WTC11 (cell line): ENCODE measurements around the gene CLOCK. TPM values are rescaled to one million over a fixed set of nuclear protein-coding genes. Genes with fewer than 3 reads are reported as not detected.

Source experiments
- ATAC-seq: fragments of 200-7000 bp; cut with Tn5 transposase; 2 replicates; pipeline ENCODE4 v1.10.0; 2021; ENCODE audit warnings: mild to moderate bottlenecking, moderate library complexity
- CTCF ChIA-PET: fragments of 300-600 bp; sonication (Branson Sonifier 250); formaldehyde crosslinking; loops from one replicate; lab custom pipeline; 2021; ENCODE audit warnings: antibody characterized with exemption; lab: Charles Lee
- POLR2A ChIA-PET: fragments of 350-600 bp; sonication (Branson Sonifier 250); formaldehyde crosslinking; loops from one replicate; lab custom pipeline; 2021; ENCODE audit warnings: antibody characterized with exemption; lab: Charles Lee
- DNase-seq: peaks from one replicate; pipeline ENCODE4 v3.0.0; 2021; ENCODE audit warnings: low spot score
- H3K27ac Mint-ChIP-seq: 2 replicates; pipeline ENCODE4 v1.8.0; 2021; ENCODE audit warnings: mixed read lengths
- H3K27me3 Mint-ChIP-seq: 2 replicates; pipeline ENCODE4 v1.8.0; 2021; ENCODE audit warnings: low read depth, mild to moderate bottlenecking, moderate library complexity, mixed read lengths
- H3K36me3 Mint-ChIP-seq: 2 replicates; pipeline ENCODE4 v1.8.0; 2021; ENCODE audit warnings: mixed read lengths
- H3K4me1 Mint-ChIP-seq: 2 replicates; pipeline ENCODE4 v1.8.0; 2022; ENCODE audit warnings: mixed read lengths
- H3K4me3 Mint-ChIP-seq: 2 replicates; pipeline ENCODE4 v1.8.0; 2021; ENCODE audit warnings: mild to moderate bottlenecking, moderate library complexity, mixed read lengths
- H3K9me3 Mint-ChIP-seq: 2 replicates; pipeline ENCODE4 v1.8.0; 2021; ENCODE audit warnings: mixed read lengths
- E2F5 ChIP-seq: sonication (generic); formaldehyde crosslinking; IDR thresholded peaks from 2 replicates; pipeline ENCODE4 v1.8.1; 2022; ENCODE audit warnings: mild to moderate bottlenecking, moderate library complexity, missing genetic modification reagents
- EMX1 ChIP-seq: fragments of 250-450 bp; sonication (Bioruptor Pico); IDR thresholded peaks from 2 replicates; pipeline ENCODE4 v1.8.0; 2021; ENCODE audit warnings: mild to moderate bottlenecking
- ETV6 ChIP-seq: sonication (generic); formaldehyde crosslinking; IDR thresholded peaks from 2 replicates; pipeline ENCODE4 v1.8.1; 2022; ENCODE audit warnings: mild to moderate bottlenecking, missing genetic modification reagents
- FOXK1 ChIP-seq: sonication (generic); formaldehyde crosslinking; IDR thresholded peaks from 2 replicates; pipeline ENCODE4 v1.8.0; 2022; ENCODE audit warnings: mild to moderate bottlenecking, moderate library complexity, missing genetic modification reagents
- FOXP4 ChIP-seq: sonication (generic); formaldehyde crosslinking; IDR thresholded peaks from 2 replicates; pipeline ENCODE4 v1.8.0; 2022; ENCODE audit warnings: mild to moderate bottlenecking, missing genetic modification reagents
- GRHL2 ChIP-seq: fragments of 250-450 bp; sonication (Bioruptor Pico); IDR thresholded peaks from 2 replicates; pipeline ENCODE4 v1.8.0; 2022; ENCODE audit warnings: mild to moderate bottlenecking, moderate library complexity; ENCODE audit not compliant: insufficient replicate concordance, severe bottlenecking
- GTF2I ChIP-seq: fragments of 250-450 bp; sonication (Bioruptor Pico); conservative IDR thresholded peaks from 2 replicates; pipeline ENCODE4 v1.4.0; 2021; ENCODE audit warnings: mild to moderate bottlenecking
- HMGXB4 ChIP-seq: sonication (generic); formaldehyde crosslinking; IDR thresholded peaks from 2 replicates; pipeline ENCODE4 v1.8.1; 2023; ENCODE audit warnings: mild to moderate bottlenecking, moderate library complexity, missing genetic modification reagents
- MAX ChIP-seq: sonication (generic); formaldehyde crosslinking; IDR thresholded peaks from 2 replicates; pipeline ENCODE4 v1.8.0; 2022; ENCODE audit warnings: mild to moderate bottlenecking, missing genetic modification reagents
- MYBL2 ChIP-seq: sonication (generic); formaldehyde crosslinking; IDR thresholded peaks from 2 replicates; pipeline ENCODE4 v1.8.1; 2023; ENCODE audit warnings: mild to moderate bottlenecking, moderate library complexity, missing genetic modification reagents
- NFE2L1 ChIP-seq: sonication (generic); formaldehyde crosslinking; IDR thresholded peaks from 2 replicates; pipeline ENCODE4 v1.8.1; 2023; ENCODE audit warnings: missing genetic modification reagents
- NFYB ChIP-seq: sonication (generic); formaldehyde crosslinking; conservative IDR thresholded peaks from 2 replicates; pipeline ENCODE4 v1.8.0; 2022; ENCODE audit warnings: low read depth, missing genetic modification reagents
- SMAD4 ChIP-seq: sonication (generic); formaldehyde crosslinking; IDR thresholded peaks from 2 replicates; pipeline ENCODE4 v1.8.0; 2022; ENCODE audit warnings: mild to moderate bottlenecking, missing genetic modification reagents
- USF1 ChIP-seq: sonication (generic); formaldehyde crosslinking; IDR thresholded peaks from 2 replicates; pipeline ENCODE4 v1.8.0; 2022; ENCODE audit warnings: mild to moderate bottlenecking, missing genetic modification reagents
- USF2 ChIP-seq: sonication (generic); formaldehyde crosslinking; IDR thresholded peaks from 2 replicates; pipeline ENCODE4 v1.8.1; 2023; ENCODE audit warnings: mild to moderate bottlenecking, missing genetic modification reagents, moderate library complexity
- ZMAT4 ChIP-seq: fragments of 250-450 bp; sonication (Bioruptor Pico); IDR thresholded peaks from 2 replicates; pipeline ENCODE4 v1.9.0; 2021; ENCODE audit warnings: mild to moderate bottlenecking
- ZNF219 ChIP-seq: sonication (generic); formaldehyde crosslinking; IDR thresholded peaks from 2 replicates; pipeline ENCODE4 v1.8.0; 2023; ENCODE audit warnings: missing genetic modification reagents, mild to moderate bottlenecking, borderline replicate concordance
- ZNF317 ChIP-seq: sonication (generic); formaldehyde crosslinking; IDR thresholded peaks from 2 replicates; pipeline ENCODE4 v1.8.1; 2023; ENCODE audit warnings: low read depth, mild to moderate bottlenecking, moderate library complexity, missing genetic modification reagents, borderline replicate concordance
- ZNF423 ChIP-seq: fragments of 250-450 bp; sonication (Bioruptor Pico); IDR thresholded peaks from 2 replicates; pipeline ENCODE4 v2.1.2; 2022; ENCODE audit warnings: mild to moderate bottlenecking, moderate library complexity
- ZNF532 ChIP-seq: fragments of 250-450 bp; sonication (Bioruptor Pico); IDR thresholded peaks from 2 replicates; pipeline ENCODE4 v1.9.0; 2021; ENCODE audit warnings: mild to moderate bottlenecking, borderline replicate concordance
- total RNA-seq: library from RNA; stranded (reverse); gene quantifications from 3 replicates; pipeline ENCODE4 v1.2.3, GENCODE V29; 2021

CLOCK gene
- total RNA-seq, 1 experiment from 2014 or later: 18.6 TPM

- ATAC-seq (peak; percentile 98), DNase-seq (peak; percentile 95)
- peaks cover 2% of the 10 kb centered on the region; the same call in 1 of the 2 replicates for H3K27me3 Mint-ChIP-seq
- H3K4me3 Mint-ChIP-seq: peak within 1 kb of the TSS; percentile 91
- POLR2A ChIA-PET: interaction anchor here (0.7 to 1.8 kb wide), 6 partner anchors 9 to 424 kb away, joined by 3 to 7 read pairs (median 3); partner anchors contain the start of genes EXOC1L and SRD5A3
- no peaks in the 10 kb centered on the region for H3K9me3 Mint-ChIP-seq
- H3K4me1 Mint-ChIP-seq: peaks cover 35% of the 10 kb centered on the region
- peaks cover 22% of the 10 kb centered on the region for H3K36me3 Mint-ChIP-seq
- CTCF ChIA-PET: interaction anchor here (0.7 to 2.9 kb wide), 3 partner anchors 50 to 424 kb away, joined by 3 to 7 read pairs (median 6); partner anchors contain the start of gene SRD5A3
- peak within 1 kb of the TSS; percentile 97 for H3K27ac Mint-ChIP-seq
- TF ChIP-seq NFYB (CRISPR knock-in tag): peak; percentile 86
- peak; percentile 85 for TF ChIP-seq E2F5 (CRISPR knock-in tag)
- TF ChIP-seq ZNF423 (CRISPR knock-in tag): no peak
- peak; percentile 54; the same call in 1 of the 2 replicates for TF ChIP-seq FOXP4 (CRISPR knock-in tag)
- TF ChIP-seq GRHL2 (CRISPR knock-in tag): no peak
- 0 out of 2 replicates have a peak, but pooled peaks have one; percentile 58 for TF ChIP-seq ETV6 (CRISPR knock-in tag)
- TF ChIP-seq ZNF219 (CRISPR knock-in tag): no peak
- TF ChIP-seq EMX1 (CRISPR knock-in tag): no peak
- peak; percentile 90 for TF ChIP-seq HMGXB4
- TF ChIP-seq USF1 (CRISPR knock-in tag): peak; percentile 46
- TF ChIP-seq ZNF532 (CRISPR knock-in tag): no peak
- peak; percentile 92 for TF ChIP-seq MAX (CRISPR knock-in tag)
- peak; percentile 71; the same call in 1 of the 2 replicates for TF ChIP-seq FOXK1
- no peak for TF ChIP-seq SMAD4 (CRISPR knock-in tag)
- no peak for TF ChIP-seq USF2 (CRISPR knock-in tag)
- 0 out of 2 replicates have a peak, but pooled peaks have one; percentile 57 for TF ChIP-seq NFE2L1 (CRISPR knock-in tag)
- TF ChIP-seq MYBL2 (CRISPR knock-in tag): peak; percentile 90
- no peak; the same call in 1 of the 2 replicates for TF ChIP-seq ZNF317 (CRISPR knock-in tag)
- no peak for TF ChIP-seq GTF2I (CRISPR knock-in tag)
- no peak for TF ChIP-seq ZMAT4 (CRISPR knock-in tag)
These were observed 151.0 kb downstream of the CLOCK start, which contains the start of gene TMEM165 for GRCh38 chr4:55395529-55396307. Gene TMEM165, plus strand, starts transcription at chr4:55395957. Its CDS starts 233 bp downstream, at chr4:55396190.
